Measurements from ENCODE around the gene ELFN1.

ELFN1 gene

DNA sequence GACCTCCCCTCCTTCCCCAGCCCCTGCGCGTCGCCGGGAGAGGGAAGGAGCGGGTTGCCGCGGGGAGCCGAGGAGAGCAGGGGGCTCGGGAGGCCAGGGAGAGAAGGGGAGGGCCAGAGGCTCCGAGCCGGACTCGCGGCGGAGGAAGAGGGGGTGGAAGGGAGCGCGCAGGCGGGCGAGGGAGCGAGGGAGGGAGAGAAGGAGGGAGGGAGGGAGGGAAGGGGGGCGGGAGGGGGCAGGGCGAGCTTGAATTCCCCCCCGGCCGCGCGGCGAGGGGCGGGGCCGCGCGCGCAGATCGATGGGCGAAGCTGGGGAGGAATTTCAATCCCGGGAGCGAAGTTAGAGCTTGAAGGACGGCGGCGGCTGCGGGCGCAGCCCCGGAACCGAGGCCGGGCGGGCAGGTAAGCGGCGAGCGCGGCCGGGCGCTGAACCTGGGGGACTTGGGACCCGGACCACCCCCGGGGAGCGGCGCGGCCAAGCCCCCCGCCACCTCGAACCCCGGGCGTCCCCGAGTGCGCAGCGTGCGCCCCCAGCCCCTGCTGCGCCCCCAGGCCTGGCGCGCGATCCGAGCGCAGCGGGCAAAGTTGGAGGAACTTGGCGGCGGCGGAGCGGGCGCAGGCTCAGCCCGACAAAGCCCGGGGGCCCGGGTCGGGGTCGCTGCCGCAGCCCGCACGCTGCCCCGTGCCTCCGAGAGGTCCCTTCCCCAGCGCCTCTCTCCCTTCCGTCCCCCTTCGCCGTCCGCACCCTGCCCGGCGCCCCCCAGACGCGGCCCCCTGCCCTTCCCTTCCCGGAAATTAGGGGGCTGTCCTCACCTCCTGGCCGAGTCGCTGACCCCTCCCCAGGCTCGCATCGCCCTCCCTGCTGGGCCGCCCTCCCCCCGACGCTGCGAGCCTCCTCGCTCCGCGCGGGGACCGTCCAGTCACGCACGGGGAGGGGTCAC lies at the start of gene ELFN1:
Gene ELFN1, plus strand, starts transcription at position 324 of the 940 bp plus-strand sequence. CDS start 74,320 bp downstream, outside the sequence.
- no peak for DNase-seq

DNA sequence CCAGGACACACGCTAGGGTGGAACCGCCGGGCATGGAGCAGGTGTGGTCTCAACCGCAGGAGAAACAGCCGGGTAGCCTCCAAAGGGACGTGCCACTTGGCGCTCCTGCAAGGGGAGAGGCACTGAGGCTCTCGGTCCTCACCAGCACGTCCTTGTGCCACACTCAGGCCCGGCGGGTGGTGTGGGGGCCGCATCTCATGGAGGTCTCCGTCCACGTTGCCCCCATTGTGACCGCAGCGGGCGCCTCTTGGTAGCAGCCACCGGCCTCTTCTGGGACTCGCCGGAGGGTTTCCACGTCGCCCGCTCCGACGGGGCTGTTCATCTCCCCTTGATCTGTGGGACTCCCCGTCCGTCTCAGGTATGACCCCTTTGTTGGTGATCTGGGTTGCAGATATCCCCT lies 49.2 kb upstream of the ELFN1 start:
- DNase-seq, result no peak

DNA sequence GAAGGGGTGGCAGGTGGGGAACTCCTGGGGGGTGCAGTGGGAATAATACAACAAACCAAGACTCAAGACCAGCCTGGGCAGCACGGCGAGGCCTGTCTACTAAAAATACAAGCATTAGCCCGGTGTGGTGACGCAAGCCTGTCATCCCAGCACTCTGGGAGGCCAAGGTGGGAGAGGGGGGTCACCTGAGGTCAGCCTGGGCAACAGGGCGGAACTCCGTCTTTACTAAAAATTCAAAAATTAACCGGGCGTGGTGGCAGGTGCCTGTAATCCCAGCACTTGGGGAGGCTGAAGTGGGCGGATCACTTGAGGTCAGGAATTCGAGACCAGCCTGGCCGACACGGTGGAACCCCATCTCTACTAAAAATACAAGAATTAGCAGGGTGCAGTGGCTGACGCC lies 48.4 kb upstream of the ELFN1 start:
- DNase-seq, result no peak

DNA sequence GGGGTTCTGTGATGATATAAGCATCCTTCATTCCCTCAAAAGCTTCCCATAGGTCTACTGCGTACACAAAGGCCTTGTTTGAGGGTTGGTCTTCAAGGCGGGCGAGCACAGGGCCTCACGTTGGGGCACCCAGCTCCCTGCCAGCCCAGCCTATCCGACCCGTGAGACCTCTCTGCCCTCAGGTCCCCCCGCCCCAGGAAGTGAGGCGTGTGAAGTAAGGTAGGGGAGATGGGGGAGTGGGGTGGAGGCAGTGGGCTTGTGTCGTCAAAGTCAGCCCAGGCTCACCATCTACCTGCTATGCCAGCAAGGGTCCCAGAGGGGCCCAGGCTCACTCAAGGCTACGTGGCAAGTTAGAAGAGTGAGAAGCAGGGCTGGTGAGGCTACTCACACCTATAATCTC lies 47.6 kb upstream of the ELFN1 start:
- DNase-seq, result no peak

DNA sequence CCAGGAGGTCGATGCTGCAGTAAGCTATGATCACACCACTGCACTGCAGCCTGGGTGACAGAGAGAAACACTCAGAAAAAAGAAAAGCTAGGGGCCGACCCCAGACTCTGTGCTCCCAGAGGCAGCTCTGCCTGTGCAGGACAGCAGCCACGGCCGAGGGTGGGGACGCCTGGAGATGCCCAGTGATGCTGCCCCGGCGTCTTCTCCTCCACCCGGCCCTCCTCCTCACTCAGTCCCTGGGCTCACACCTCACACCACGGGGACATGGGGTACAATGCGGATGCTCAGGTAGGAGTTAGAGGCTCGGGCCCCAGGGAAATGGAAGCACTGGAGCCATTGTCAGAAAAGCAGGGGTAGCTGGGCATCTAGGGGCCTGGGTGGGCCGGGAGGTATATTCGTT lies 46.3 kb upstream of the ELFN1 start:
- DNase-seq, result no peak

DNA sequence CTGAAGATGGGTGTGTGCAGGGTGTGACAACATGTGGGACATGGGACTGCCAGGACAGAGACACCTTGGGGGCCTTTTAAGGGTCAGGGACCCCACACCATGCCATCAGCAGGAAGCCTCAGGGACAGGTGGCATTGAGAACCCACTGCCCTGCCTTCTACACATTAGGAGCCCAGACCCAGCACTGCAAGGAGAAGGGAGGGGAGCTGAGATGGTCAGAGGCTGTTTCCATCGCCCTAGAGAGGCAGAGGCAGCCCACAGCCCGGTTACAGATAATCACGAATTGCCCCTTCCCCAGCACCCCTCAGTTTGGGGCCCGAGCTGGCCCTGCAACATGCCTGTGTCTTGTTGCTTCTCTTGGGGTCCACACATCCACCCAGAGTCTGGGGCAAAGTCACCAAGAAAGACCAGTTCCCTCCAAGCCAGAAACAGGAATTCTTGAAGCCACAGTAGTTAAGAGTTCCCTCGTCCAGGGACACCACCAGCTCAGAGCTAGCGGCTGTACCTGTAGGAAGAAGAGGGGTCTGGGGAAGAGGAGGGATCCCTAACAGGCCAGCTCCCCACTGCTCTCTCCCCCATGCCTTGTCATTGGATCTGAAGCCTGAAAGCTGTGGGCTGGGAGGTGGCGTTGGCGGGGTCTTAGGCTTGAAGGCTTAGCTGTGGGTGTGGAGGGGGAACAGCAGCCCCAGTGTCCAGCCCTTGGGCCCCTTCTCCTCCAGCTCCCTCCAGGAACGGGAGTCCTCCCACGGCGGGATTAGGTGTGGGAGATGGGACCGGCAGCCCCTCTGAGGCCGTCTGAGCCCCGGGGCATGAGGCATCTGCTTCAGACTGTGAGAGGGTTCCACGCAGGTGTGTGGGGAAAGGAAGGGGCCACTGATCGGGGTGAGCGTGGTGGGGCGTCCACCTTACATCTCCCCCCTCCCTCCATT lies 44.8 kb upstream of the ELFN1 start:
- no peak for DNase-seq

DNA sequence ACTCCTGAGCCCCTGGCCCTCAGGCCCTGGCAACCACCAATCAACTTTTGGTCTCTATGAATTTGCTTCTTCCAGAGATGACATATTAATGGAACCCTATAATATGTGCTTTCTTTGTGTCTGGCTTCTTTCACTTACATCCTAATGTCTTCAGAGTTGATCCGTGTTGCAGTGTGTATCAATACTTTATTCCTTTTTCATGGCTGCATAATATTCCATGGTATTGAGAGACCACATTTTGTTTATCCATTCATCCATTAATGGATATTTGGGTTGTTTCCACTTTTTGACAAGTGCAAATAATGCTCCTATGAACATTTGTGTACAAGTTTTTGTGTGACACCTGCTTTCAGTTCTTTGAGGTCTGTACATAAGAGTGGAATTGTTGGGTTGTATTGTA lies 43.3 kb upstream of the ELFN1 start:
- no peak for DNase-seq

DNA sequence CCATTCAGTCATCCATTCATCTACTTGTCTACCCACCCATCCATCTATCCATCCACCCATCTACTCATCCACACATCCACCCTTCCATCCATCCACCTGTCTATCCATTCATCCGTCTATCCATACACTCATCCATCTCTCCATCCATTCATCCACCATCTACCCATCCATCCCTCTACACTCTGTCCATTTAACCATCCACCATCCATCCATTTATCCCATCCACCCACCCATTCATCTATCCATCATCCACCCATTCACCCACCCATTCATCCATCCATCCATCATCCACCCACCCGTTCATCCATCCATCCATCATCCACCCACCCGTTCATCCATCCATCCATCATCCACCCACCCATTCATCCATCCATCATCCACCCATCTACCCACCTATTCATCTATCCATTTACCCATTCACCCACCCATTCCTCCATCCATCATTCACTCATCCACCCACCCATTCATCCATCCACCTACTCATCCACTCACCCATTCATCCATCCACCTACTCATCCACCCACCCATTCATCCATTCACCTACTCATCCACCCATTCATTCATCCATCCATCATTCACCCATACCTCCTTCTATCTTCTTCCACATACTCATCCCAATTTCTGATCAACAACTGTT lies 39.3 kb upstream of the ELFN1 start:
- DNase-seq, result no peak

DNA sequence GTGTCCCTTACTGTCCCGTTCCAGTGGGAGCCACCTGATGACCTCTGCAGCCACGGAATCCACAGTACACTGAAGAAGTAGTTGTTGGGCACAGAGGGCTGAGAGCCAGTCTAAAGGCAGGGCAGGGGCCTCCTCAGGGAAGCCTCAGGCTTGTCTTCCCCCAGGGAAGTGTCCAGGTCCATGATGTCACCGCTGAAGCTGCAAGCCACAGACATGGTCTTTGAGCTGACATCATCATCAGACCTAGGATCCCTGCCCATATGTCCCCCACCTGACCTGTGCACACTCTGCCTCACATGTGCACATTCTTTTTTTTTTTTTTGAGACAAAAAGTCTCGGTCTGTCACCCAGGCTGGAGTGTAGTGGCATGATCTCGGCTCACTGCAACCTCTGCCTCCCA lies 38.4 kb upstream of the ELFN1 start:
- DNase-seq, result no peak

DNA sequence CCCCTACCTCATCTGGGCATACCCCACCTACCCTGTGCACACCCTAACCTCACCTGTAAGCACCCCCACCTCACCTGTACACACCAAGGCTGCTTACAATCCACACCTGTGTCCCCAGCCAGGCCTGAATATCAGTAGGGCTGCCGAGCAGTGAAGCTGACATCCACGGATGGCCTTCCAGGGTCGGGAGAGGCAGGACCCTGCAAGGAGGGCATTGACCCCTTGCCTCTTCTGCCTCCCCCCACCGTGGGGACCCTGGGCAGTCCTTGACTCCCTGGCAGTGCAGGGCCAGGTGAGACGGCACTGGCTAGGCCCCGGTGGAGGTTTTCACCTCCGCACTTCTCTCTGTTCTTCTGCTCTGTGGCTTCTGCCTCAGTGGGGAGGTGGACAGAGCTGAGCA lies 37.6 kb upstream of the ELFN1 start:
- DNase-seq, result no peak

DNA sequence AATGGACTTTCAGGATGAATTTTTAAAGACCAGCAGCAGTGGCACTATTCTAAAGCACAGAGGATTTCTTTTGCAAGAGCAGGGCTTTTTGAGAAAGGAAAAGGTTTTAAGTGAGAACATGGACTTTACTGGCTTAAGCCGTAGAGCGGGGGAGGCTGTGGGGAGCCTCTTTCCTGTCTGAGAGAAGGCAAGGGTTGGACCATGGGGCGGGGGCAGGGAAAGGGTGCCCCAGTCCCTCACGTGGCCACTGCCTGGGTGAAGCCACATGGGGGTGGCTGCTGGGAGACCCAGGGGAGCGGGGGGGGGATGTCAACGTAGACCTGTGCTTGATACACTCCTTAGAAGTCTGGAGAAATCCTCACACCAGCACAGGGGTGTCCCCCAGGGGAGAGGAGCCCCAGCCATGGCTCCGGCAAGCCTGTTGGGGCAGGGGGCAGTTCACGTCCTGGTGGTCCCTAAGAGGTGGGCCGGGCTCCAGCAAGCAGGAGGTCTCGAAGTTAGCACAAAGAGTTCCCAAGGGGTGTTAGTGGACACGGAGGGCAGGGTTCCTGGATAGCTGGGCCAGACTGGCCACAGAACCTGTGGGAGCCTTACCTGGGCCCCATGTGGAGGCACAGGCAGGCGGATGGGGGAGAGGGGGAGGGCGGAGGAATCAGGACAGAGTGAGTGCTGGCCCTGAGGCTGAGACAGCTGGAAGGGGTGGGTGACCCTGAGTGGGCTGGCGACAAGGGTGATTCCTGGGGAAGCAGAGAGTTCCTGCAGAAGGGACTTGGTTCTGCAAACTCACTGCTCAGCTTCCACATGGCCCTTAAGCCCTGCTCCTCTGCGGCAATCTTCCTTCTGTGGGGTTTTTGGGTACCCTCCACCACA lies 36.9 kb upstream of the ELFN1 start:
- no peak for DNase-seq

DNA sequence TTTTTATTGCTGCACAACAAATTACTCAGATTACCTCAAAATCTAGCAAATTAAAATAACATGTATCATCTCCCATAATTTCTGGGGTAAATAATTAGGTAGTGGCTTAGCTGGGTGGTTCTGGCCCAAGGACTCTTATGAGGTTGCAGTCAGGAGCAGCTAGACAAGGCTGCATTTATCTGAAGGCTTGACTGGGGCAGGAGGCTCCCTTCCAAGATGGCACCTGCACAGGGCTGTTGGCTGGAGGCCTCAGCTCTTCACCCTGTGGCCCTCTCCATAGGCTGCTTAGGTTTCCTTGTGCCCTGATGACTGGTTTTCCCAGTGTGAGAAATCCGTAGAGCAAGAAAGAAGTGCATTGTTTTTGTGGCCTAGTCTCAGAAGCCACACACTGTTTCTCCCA lies 34.7 kb upstream of the ELFN1 start:
- no peak for DNase-seq

DNA sequence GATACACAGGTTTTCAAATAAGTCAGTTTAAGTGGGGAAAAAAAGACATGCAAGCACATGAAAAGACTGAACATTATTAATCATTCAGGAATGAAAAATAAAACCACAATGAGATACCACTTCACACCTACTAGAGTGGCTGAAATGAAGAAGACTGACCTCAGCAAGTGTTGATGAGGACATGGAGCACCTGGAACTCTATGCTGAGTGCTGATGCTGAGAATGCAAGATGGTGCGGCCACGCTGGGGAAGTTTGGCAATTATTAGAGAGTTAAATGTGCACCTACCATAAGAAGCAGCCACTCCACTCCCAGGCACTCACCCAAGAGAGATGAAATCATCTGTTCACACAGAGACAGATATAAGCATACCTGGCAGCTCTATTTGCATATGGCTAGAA lies 32.9 kb upstream of the ELFN1 start:
- DNase-seq, result no peak

DNA sequence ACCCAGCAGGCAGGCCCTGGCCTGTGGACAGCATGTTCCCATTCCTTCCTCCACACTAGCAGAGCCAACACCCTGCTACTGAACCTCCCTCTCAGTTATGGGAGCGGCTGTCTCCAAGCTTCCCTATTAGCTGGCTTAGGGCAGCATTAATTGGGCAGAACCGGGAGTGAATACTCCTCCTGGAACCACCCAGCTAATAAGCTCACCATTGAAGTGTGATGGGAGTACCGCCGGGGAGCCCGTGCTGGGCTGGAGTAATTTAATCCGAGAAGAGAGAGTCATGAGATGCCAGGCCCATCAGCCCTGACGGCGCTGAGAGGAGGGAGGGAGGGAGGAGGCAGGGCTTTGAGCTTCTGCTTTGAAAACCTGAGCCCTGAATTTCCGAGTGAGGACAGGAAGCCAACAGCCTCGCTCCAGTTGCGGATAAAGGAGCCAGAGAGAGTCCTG lies 31.8 kb upstream of the ELFN1 start:
- DNase-seq, result no peak

DNA sequence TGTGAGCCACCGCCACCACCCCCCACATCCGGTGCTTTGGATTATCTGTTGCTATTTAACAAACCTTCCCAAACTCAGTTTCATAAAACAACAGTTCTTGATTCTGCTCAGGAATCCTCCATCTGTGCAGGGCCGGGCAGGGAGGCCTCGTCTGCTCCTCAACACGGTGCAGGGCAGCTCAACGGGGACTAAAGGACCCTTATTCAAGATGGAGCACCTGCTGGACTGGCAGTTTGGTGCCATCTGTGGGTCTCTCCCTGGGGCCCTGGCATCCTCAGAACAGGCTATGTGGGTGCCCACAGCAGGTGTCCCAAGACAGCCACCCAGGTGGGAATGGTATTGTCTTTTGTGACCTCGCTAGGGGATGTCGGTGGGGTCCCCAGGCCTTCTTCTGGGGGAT lies 31.0 kb upstream of the ELFN1 start:
- no peak for DNase-seq

DNA sequence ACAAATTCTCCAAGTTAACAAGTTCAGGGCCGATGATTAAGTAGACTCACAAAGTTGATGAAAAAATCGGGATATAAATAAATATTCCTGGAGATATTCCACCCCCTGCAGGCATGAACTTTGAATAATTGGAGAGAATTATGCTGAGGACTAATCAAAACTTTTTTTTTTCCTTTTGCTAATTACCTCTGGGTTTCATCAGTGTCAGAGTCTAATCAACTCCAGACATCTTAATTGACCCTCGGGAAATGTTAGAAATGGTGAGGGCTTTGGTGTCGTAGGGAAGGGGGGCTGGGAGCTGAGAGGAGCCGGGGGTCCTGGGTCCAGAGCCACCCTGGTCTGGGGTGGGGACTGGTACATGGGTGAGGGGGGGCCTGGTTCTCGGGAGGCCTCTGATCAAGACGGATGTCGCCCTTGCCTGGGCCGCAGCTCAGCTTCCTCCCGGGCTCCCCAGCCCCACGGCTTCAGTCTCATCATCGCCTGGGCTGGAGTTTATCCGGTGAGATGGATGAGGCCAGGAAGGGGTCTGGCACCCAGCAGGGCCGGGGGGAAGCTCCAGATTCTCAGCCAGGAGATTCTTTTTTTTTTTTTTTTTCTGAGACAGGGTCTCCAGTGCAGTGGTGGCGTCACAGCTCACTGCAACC lies 30.4 kb upstream of the ELFN1 start:
- DNase-seq, result no peak

DNA sequence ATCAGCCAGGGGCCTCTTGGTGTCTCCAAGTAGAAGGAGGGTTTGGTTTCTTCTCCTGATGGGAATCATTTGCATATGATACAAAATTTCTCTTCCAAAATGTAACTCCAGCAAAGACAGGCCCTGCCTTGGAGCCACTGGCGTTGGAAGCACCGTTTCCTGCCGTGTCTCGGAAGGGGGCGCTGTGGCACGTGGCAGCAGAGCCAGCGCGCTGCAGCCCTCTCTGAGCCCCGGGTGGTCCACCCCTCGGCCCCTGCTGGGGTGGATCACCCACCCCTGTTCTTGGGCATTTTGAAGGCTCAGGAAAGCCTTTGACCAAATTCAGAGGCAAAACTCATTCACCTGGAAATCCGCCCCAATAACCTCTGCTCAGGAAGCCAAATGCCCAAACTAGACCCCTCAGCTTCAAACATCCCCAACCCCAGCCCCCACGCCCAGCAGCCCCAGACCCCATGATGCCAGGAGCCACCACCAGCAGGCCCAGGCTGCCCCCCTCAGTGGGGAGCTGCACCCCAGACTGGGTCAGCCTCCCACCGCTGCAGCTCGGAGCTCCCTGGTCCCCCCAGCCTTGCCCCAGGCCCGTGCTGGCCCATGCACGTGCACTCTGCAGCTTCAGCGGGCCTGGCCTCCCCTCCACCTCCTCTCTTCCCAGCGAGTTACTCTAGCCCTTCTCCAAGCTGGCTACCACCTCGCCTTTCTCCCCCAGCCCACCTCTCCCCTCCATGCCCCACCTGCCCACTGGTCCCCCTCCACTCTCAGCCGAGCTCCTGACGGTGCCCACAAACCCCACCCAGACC lies 29.5 kb upstream of the ELFN1 start:
- no peak for DNase-seq

DNA sequence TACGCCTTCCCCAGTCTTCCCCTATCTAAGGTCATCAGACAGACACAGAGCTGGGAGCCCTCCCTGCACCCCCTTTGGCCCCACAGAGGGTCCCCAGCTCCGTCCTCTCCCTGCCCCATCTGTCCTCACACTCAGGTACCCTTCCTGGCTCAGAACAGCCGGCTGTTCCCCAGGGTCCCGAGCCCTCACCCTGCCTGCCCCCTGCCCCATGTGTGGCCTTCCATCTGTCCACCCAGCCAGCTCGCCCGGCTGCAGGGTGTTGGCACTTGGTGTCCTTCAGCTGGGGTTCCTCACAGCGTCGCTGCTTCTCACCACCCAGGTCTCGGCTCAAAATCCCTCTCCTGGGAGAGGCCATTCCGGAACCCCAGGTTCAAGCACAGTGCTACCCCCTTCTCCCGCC lies 28.9 kb upstream of the ELFN1 start:
- DNase-seq, result no peak

DNA sequence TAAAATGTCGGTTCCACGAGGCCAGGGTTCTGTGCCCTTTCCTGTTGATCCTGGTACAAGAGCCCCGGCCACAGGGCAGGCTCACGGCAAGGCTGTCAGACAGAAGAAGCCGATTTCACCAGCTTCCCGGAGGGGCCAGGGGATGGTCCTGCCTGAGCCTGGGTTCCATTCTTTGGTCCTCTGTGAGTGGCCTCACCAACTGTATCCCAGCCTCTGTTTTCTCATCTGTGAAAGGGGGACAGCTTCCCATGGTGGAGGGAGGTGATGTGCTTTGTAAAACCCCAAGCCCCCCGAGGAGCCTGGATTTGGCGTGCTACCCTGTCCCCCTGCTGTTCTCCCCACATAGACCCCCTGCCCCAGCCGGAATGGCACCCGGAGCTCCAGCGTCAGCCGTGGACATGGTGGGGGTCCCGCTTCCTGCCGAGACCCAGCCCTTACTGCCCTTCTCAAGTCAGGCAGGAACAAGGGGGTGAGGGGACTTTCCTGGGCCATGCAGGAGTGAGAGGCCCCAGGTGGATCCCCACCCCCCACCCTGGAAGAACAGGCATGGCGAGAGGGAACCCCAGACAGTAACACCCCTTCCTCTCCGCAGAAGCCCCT lies 28.3 kb upstream of the ELFN1 start:
- no peak for DNase-seq

DNA sequence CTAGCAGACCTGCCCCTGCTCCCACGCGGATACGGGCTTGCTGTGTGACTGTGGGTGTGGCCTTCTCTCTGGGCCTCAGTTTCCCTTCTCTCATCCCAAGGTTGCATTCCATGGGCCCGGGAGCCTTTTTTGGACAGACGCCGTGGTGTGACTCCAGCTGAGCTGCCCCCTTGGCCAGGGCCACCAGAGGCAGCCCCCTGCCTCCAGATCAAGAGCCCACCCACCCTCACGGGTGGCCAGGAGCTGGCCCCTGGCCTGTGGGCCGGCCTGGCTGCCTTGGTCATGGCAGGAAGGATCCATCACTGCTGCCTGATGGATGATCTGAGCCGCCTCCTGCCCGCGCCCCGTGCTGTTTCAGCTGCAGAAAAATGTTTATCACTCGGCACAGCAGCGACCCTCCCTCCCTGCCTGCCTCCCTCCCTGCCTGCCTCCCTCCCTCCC lies 27.8 kb upstream of the ELFN1 start:
- DNase-seq, result no peak
